OCI-LY7 (cell line): ENCODE data around the gene RRP9.

Source experiments
- EZH2phosphoT487 ChIP-seq: fragments of 200-600 bp; sonication (generic); IDR thresholded peaks from 2 replicates; pipeline ENCODE4 v1.6.1; 2018; ENCODE audit warnings: low read depth, borderline replicate concordance, mild to moderate bottlenecking, mixed run types, antibody characterized with exemption, low read length, moderate library complexity, mixed read lengths
- TF ChIP-seq, protein P1 (sequence below): fragments of 200-600 bp; sonication (generic); conservative IDR thresholded peaks from 2 replicates; pipeline ENCODE4 v1.5.1; 2014; ENCODE audit warnings: mild to moderate bottlenecking, antibody characterized with exemption, low read length, moderate library complexity, mixed read lengths

- TF ChIP-seq, protein P1, sequence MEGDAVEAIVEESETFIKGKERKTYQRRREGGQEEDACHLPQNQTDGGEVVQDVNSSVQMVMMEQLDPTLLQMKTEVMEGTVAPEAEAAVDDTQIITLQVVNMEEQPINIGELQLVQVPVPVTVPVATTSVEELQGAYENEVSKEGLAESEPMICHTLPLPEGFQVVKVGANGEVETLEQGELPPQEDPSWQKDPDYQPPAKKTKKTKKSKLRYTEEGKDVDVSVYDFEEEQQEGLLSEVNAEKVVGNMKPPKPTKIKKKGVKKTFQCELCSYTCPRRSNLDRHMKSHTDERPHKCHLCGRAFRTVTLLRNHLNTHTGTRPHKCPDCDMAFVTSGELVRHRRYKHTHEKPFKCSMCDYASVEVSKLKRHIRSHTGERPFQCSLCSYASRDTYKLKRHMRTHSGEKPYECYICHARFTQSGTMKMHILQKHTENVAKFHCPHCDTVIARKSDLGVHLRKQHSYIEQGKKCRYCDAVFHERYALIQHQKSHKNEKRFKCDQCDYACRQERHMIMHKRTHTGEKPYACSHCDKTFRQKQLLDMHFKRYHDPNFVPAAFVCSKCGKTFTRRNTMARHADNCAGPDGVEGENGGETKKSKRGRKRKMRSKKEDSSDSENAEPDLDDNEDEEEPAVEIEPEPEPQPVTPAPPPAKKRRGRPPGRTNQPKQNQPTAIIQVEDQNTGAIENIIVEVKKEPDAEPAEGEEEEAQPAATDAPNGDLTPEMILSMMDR = no peak
- no peak for TF ChIP-seq EZH2phosphoT487
Observed at GRCh38 chr3:51894939-51895338, 46.8 kb downstream of the RRP9 start.
